ENCODE results near the gene MFSD11. TPM values are rescaled to one million over a fixed set of nuclear protein-coding genes. Genes with fewer than 3 reads are reported as not detected.

MFSD11 gene
- 20.5 to 23.6 TPM (median 22.5 TPM) in 5 replicates for total RNA-seq (2022; extraction: Qiagen RNA extraction; ENCODE audit: low read depth)

DNA sequence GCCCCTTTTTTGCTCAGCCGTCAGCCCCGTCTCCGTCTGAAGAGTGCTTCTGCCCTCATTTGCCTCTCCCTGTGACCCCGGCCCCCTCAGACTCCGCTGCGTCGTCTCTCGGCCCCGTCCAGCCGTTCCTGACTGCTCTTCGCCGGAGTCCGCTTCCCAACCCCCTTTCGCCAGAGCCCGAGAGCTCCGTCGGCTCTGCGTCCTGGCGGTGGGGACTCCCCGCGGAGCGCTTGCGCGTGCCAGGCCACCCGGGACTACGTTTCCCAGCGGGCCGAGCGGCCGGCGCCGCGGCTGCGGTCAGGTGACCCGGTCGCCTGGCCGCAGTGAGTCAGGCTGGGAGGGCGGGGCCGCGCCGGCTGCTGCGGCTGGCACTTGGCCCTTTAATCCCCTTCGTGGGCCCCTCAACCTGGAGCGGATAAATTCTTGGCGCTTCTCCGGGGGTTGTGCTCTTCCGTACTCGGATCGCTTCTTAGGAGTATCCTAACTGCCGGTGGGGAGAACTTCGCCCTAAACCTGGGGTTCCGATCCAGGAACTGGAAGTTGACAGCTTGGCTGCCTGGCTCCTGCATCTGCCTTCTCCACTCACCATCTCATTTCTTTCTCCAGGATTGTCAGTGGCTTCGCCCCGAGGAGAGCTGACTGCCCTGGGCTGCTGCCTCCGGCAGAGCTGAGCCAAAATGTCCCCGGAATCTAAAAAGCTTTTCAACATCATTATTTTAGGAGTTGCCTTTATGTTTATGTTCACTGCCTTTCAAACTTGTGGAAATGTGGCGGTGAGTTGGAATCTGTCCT, at the start of gene MFSD11:
Gene MFSD11 (plus strand): TSS at position 444 of the 792 bp plus-strand sequence. CDS start 234 bp downstream, at position 678.

DNA sequence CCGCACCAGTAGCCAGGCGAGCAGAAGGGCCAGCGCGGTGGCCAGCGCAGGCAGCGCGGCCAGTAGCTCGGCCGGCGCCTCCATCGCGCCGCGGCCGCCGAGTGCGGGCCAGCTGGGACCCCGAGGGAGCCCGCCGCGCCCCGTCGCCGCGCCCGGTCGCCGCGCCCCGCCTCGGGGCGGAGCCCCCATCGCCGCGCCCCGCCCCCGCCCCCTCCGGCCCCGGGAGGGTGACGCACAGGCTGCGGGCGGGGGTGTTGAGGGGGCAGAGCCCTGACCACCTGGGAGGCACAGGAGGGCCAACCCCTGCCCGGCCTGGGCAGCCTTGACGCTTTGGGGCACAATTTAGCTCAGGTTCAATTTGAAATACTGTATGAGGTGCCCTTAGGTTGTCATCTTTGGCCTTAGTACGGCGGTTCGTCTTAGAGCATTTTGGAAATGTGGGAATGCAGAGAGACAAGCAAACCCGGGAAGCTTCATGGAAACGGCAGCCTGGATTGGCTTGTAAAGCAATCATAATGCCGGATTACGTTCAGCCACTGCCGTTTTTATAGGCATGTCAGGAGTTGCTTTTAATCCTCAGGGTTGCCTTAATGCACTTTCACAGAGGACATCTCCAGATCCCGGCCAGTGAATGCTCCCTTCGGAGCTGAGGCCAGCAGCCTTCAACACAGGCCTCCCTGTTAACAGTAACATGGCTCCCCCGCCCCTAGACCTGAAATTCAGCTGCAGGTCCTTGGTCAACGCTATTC, 26.9 kb upstream of the MFSD11 start, which contains the start of gene MXRA7:
Gene MXRA7 (minus strand): TSS at position 103 of the 749 bp plus-strand sequence. CDS start 19 bp downstream, at position 84.

DNA sequence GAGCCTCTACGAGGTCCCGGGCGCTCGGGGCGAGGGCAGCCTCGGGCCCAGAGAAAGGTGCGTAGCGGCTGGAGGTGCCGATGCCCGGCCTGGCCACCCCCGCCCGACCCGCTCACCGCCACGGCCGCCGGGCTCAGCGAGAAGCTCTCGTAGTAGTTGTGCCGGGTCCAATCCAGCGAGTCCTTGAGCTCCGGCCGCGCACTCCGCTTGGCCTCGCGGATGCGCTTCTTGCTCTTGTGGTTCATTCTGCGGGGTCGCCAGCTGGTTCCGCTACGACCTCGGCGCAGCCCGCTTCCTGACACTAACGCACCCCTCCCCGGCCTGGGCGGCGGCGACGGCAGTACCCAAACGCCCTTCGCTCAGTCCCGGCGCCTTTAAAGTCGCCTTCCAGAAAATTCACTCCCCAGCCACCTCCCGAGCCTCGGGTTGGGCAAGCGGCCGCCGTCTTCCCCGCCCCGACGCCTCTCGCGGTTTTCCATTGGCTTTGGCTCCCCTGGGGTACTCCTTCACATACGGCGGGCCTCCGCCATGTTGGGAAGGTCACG, 11.6 kb upstream of the MFSD11 start, which contains the start of gene JMJD6:
Gene JMJD6 (minus strand): TSS at position 376 of the 545 bp plus-strand sequence. CDS start 131 bp downstream, at position 245.

DNA sequence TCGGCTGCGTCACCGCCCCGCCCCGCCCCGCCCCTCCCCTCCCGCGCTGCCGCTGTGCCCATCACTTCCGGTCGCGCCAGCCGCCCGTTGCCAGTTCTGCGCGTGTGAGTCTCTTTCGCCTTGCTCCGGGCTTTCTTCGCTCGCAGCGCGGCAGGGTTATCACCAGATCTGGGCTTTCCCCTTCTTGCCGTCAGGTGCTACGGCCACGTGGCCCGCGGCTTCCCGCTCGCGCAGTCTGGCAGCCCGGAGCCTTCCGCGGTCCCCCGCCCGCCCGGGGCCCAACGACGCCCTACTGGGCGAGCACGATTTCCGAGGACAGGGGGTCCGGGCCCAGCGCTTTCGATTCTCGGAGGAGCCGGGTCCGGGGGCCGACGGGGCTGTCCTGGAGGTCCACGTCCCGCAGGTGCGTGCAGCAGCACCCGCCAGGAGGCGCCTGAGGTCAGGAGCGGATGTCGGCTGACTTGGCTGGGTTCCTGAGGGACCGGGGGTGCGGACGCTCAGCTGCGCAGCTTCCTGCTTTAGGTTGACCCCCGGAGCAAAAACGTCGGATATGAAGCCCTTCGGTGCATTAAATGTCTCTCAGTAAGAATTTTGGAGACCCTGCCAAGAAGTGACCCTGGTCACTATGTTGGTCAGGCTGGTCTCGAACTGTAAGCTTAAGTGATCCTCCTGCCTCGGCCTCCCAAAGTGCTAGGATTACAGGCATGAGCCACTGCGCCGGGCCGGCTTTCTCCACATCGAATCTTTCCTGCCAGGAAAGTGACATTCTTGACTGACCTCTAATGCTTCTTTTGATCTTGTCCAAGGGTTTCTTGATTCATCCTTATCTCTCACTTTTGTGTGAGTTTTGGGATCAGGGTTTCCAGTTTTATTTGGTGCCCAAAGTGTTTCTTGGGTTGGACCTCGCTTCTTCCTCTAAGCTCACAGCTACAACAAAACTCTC, 10.9 kb upstream of the MFSD11 start, which contains the start of gene METTL23:
Gene METTL23 (plus strand): TSS at position 64 of the 943 bp plus-strand sequence. CDS start 2,872 bp downstream, outside the sequence.

DNA sequence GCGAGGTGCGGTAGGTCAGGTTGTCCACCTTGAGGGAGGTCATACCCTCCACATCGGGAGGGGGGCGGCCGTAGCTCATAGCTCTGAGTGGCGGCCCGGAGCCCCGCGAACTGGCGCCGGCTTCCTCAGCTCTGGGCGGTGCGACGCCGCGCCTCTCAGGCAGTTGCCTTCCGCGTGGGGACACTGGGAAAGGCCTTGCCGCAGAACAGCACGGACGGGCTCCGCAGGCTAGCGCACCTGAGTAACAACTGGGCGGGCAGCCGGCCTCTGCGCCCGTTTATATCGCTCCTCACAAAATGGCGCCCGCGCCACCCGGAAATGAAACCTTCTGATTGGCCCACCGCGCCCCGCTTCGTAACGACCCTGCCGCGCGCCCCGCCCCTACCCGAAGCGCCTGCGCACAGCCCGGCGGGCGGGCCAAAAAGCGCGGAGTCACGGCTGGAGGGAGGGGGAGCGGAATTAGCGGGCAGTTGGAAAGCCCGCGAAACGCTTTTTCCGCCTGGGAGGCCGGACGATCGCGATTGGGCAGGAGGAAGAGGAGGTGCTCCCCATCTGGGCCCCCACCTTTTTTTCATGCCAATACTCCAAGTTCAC, 740 bp upstream of the MFSD11 start, which contains the start of gene SRSF2:
Gene SRSF2 (minus strand): TSS at position 250 of the 594 bp plus-strand sequence. CDS start 171 bp downstream, at position 79.

Other genes with a start within 250 kb of the MFSD11 start
- 56.3 to 75.4 TPM (median 63.3 TPM) in 5 replicates for gene RHBDF2, start 236.7 kb upstream of the MFSD11 start, total RNA-seq (2022; extraction: Qiagen RNA extraction; ENCODE audit: low read depth)
- 1.1 to 1.9 TPM (median 1.2 TPM) in 5 replicates for gene CYGB, start 200.4 kb upstream of the MFSD11 start, total RNA-seq (2022; extraction: Qiagen RNA extraction; ENCODE audit: low read depth)
- gene PRCD, start 198.1 kb upstream of the MFSD11 start, total RNA-seq (2022; extraction: Qiagen RNA extraction; ENCODE audit: low read depth), result 0.02 TPM in 1 of 5 replicates, not detected in the others
- 0.22 to 0.61 TPM (median 0.47 TPM) in 5 replicates for gene ST6GALNAC2, start 152.3 kb upstream of the MFSD11 start, total RNA-seq (2022; extraction: Qiagen RNA extraction; ENCODE audit: low read depth)
- gene ST6GALNAC1, start 94.4 kb upstream of the MFSD11 start, total RNA-seq (2022; extraction: Qiagen RNA extraction; ENCODE audit: low read depth), result 0.30 to 0.31 TPM in 2 of 5 replicates, not detected in the others
- 58.7 to 65.6 TPM (median 62.3 TPM) in 5 replicates for gene MXRA7, start 27.2 kb upstream of the MFSD11 start, total RNA-seq (2022; extraction: Qiagen RNA extraction; ENCODE audit: low read depth)
- 72.1 to 89.0 TPM (median 83.0 TPM) in 5 replicates for gene JMJD6, start 11.5 kb upstream of the MFSD11 start, total RNA-seq (2022; extraction: Qiagen RNA extraction; ENCODE audit: low read depth)
- 59.0 to 66.9 TPM (median 61.5 TPM) in 5 replicates for gene METTL23, start 11.3 kb upstream of the MFSD11 start, total RNA-seq (2022; extraction: Qiagen RNA extraction; ENCODE audit: low read depth)
- 379 to 470 TPM (median 431 TPM) in 5 replicates for gene SRSF2, start 788 bp upstream of the MFSD11 start, total RNA-seq (2022; extraction: Qiagen RNA extraction; ENCODE audit: low read depth)
- gene MGAT5B, start 130.3 kb downstream of the MFSD11 start, total RNA-seq (2022; extraction: Qiagen RNA extraction; ENCODE audit: low read depth), result 17.4 to 24.1 TPM (median 23.1 TPM) in 5 replicates